Neural cell (in vitro differentiated cells): ENCODE data around the gene LTA4H. TPM values are rescaled to one million over a fixed set of nuclear protein-coding genes. Genes with fewer than 3 reads are reported as not detected.

Source experiments
- H2AFZ ChIP-seq: fragments of 200-600, 300-800 bp; sonication (generic), shearing (Covaris generic); 2 replicates; pipeline ENCODE4 v1.6.0; 2014; ENCODE audit warnings: low read depth, mild to moderate bottlenecking, antibody characterized with exemption, low read length, moderate library complexity
- H3F3A ChIP-seq: fragments of 200-600 bp; shearing (Covaris generic); 2 replicates; pipeline ENCODE4 v1.6.1; 2016; ENCODE audit warnings: mild to moderate bottlenecking, moderate library complexity, mixed read lengths, antibody characterized with exemption, low read length; ENCODE audit not compliant: insufficient read depth, poor library complexity, severe bottlenecking
- H3K27ac ChIP-seq: fragments of 200-600, 300-800 bp; sonication (generic), shearing (Covaris generic); 2 replicates; pipeline ENCODE4 v1.5.1; 2014; ENCODE audit warnings: mild to moderate bottlenecking, low read length, moderate library complexity
- H3K27me3 ChIP-seq: fragments of 300-800, 200-600 bp; sonication (generic), shearing (Covaris generic); 2 replicates; pipeline ENCODE4 v1.6.0; 2014; ENCODE audit warnings: mild to moderate bottlenecking, low read depth, low read length, moderate library complexity; ENCODE audit not compliant: insufficient read depth
- H3K36me3 ChIP-seq: fragments of 300-800, 200-600 bp; sonication (generic), shearing (Covaris generic); 2 replicates; pipeline ENCODE4 v1.5.1; 2014; ENCODE audit warnings: mild to moderate bottlenecking, antibody characterized with exemption, low read length, moderate library complexity; ENCODE audit not compliant: insufficient read depth
- H3K4me2 ChIP-seq: fragments of 300-800, 200-600 bp; sonication (generic), shearing (Covaris generic); 2 replicates; pipeline ENCODE4 v1.6.0; 2014; ENCODE audit warnings: mild to moderate bottlenecking, low read length
- H3K4me3 ChIP-seq: fragments of 300-800, 200-600 bp; sonication (generic), shearing (Covaris generic); 2 replicates; pipeline ENCODE4 v1.5.1; 2014; ENCODE audit warnings: mild to moderate bottlenecking, low read length, moderate library complexity
- H3K79me2 ChIP-seq: fragments of 200-600 bp; shearing (Covaris generic); replicated peaks from 2 replicates; pipeline ENCODE4 v1.6.0; 2014; ENCODE audit warnings: mild to moderate bottlenecking, low read length, moderate library complexity; ENCODE audit not compliant: insufficient read depth
- H3K9ac ChIP-seq: fragments of 300-800, 200-600 bp; sonication (generic), shearing (Covaris generic); 2 replicates; pipeline ENCODE4 v1.6.1; 2016; ENCODE audit warnings: mild to moderate bottlenecking, low read length, mixed read lengths
- H3K9me2 ChIP-seq: fragments of 200-600 bp; shearing (Covaris generic); 2 replicates; pipeline ENCODE4 v1.6.1; 2016; ENCODE audit warnings: mild to moderate bottlenecking, low read length, mixed read lengths; ENCODE audit not compliant: insufficient read depth
- H3K9me3 ChIP-seq: fragments of 200-600, 300-800 bp; sonication (generic), shearing (Covaris generic); 2 replicates; pipeline ENCODE4 v1.6.1; 2016; ENCODE audit warnings: mild to moderate bottlenecking, mixed run types, low read length, moderate library complexity, mixed read lengths
- H4K20me1 ChIP-seq: fragments of 200-600 bp; shearing (Covaris generic); 2 replicates; pipeline ENCODE4 v1.6.1; 2016; ENCODE audit warnings: mild to moderate bottlenecking, mixed run types; ENCODE audit not compliant: insufficient read depth
- CTCF ChIP-seq: fragments of 450-650 bp; IDR thresholded peaks from 2 replicates; pipeline ENCODE4 v1.5.1; 2014; ENCODE audit warnings: antibody characterized with exemption, mild to moderate bottlenecking, moderate library complexity; ENCODE audit not compliant: poor library complexity, severe bottlenecking
- EP300 ChIP-seq: fragments of 450-650 bp; conservative IDR thresholded peaks from 2 replicates; pipeline ENCODE4 v1.6.1; 2014; ENCODE audit warnings: antibody characterized with exemption, mild to moderate bottlenecking, moderate library complexity; ENCODE audit not compliant: poor library complexity, severe bottlenecking
- EZH2 ChIP-seq: fragments of 200-600, 300-800 bp; shearing (Covaris generic), sonication (generic); IDR thresholded peaks from 2 replicates; pipeline ENCODE4 v1.6.1; 2014; ENCODE audit warnings: antibody characterized with exemption, low read length, borderline replicate concordance, mild to moderate bottlenecking; ENCODE audit not compliant: insufficient read depth, poor library complexity, severe bottlenecking
- MXI1 ChIP-seq: fragments of 450-650 bp; conservative IDR thresholded peaks from 2 replicates; pipeline ENCODE4 v1.6.1; 2014; ENCODE audit warnings: antibody characterized with exemption, mild to moderate bottlenecking; ENCODE audit not compliant: poor library complexity, severe bottlenecking
- POLR2AphosphoS5 ChIP-seq: IDR thresholded peaks from 2 replicates; pipeline ENCODE4 v1.6.1; 2012
- RAD21 ChIP-seq: fragments of 450-650 bp; conservative IDR thresholded peaks from 2 replicates; pipeline ENCODE4 v1.6.1; 2014; ENCODE audit warnings: antibody characterized with exemption, mild to moderate bottlenecking, moderate library complexity
- REST ChIP-seq: IDR thresholded peaks from 2 replicates; pipeline ENCODE4 v1.6.1; 2012; ENCODE audit warnings: borderline replicate concordance
- SMC3 ChIP-seq: fragments of 450-650 bp; conservative IDR thresholded peaks from 2 replicates; pipeline ENCODE4 v1.6.1; 2014; ENCODE audit warnings: antibody characterized with exemption, mild to moderate bottlenecking, moderate library complexity; ENCODE audit not compliant: poor library complexity
- TAF1 ChIP-seq: IDR thresholded peaks from 2 replicates; pipeline ENCODE4 v1.6.1; 2012; ENCODE audit warnings: low read depth
- polyA plus RNA-seq: library from polyadenylated mRNA; depleted of rRNA; stranded (reverse); fragments of >200 nt; gene quantifications from 2 replicates; pipeline ENCODE4 v1.2.3, GENCODE V29; 2014

Gene LTA4H
- polyA plus RNA-seq, 1 donor from 2014 or later = 55.3 TPM

- Histone ChIP-seq H3K27ac (no peak overlapping the region), H3K9me2 (no peaks in the 10 kb centered on the region)
- TF ChIP-seq MXI1 = no peak
- TF ChIP-seq CTCF = no peak
- no peak for TF ChIP-seq SMC3
- TF ChIP-seq RAD21 = no peak
- no peak for TF ChIP-seq POLR2AphosphoS5
- TF ChIP-seq EP300 = no peak
- TF ChIP-seq EZH2 = no peak
These were observed 40.9 kb downstream of the LTA4H start for GRCh38 chr12:95994476-95994875.

GRCh38 chr12:95993907-95994306 is 41.5 kb downstream of the LTA4H start:
- H3K9me2 ChIP-seq = no peaks in the 10 kb centered on the region
- TF ChIP-seq POLR2AphosphoS5 (no peak), RAD21 (no peak), CTCF (no peak), MXI1 (no peak), TAF1 (no peak), REST (no peak)
- no peak overlapping the region for H3K27ac ChIP-seq
- no peak overlapping the region for H3K9ac ChIP-seq
- no peak overlapping the region for H3K4me3 ChIP-seq
- no peaks in the 10 kb centered on the region for H4K20me1 ChIP-seq
- H3K27me3 ChIP-seq = no peaks in the 10 kb centered on the region
- no peak overlapping the region for H3K4me2 ChIP-seq
- H3K9me3 ChIP-seq = no peaks in the 10 kb centered on the region
- H3K79me2 ChIP-seq = no peaks in the 10 kb centered on the region
- H3K36me3 ChIP-seq = no peaks in the 10 kb centered on the region
- no peaks in the 10 kb centered on the region for H3F3A ChIP-seq
- H2AFZ ChIP-seq = no peak overlapping the region

More at GRCh38 chr12:95994476-95994875, 40.9 kb downstream of the LTA4H start:
- Histone ChIP-seq H3K4me2 (no peak overlapping the region), H3K36me3 (no peaks in the 10 kb centered on the region), H3K9me3 (no peaks in the 10 kb centered on the region), H4K20me1 (no peaks in the 10 kb centered on the region), H3K4me3 (no peak overlapping the region), H3F3A (no peaks in the 10 kb centered on the region), H3K9ac (no peak overlapping the region), H3K27me3 (no peaks in the 10 kb centered on the region), H2AFZ (no peak overlapping the region), H3K79me2 (no peaks in the 10 kb centered on the region)
